Measurements from ENCODE around the gene TNK1. TPM values are rescaled to one million over a fixed set of nuclear protein-coding genes. Genes with fewer than 3 reads are reported as not detected.

TNK1 gene
- polyA plus RNA-seq, 1 of the 3 experiments (the other 2 are of a cell fraction), result 0.64 TPM

DNA sequence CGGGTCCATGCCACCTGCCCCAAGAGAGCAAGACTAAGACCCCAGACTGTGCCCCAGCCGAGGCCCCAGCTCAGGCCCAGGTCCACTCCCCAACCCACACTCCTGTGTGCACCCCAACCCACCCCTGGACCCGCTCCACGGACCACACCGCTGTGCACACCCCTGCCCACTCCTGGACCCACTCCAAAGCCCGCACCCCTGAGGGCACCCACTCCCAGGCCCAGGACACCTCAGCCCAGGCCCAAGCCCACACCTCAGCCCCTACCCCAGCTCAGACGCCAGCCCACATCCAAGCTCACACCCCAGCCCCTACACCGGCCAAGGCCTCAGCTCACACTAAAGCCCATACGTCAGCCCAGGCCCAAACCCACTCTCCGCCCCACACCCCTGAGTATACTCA is 48.8 kb downstream of the TNK1 start:
- Histone ChIP-seq H3K36me3 (replicated peaks in 1 of 2; ENCODE audit: control insufficient read depth in 1 of 2, insufficient read depth in 2 of 2, low read length in 1 of 2) (no peaks in the 10 kb centered on the region), H3K27ac (ENCODE audit: low read depth in 2 of 2, low read length in 1 of 2) (no peak overlapping the region), H4K20me1 (ENCODE audit: insufficient read depth) (no peaks in the 10 kb centered on the region), H3K4me1 (ENCODE audit: control insufficient read depth in 1 of 2, insufficient read depth in 2 of 2, low read depth in 1 of 2, low read length in 1 of 2) (no peaks in the 10 kb centered on the region), H3K27me3 (ENCODE audit: insufficient read depth) (no peaks in the 10 kb centered on the region), H2AFZ (ENCODE audit: low read depth) (no peak overlapping the region), H3K9me2 (no peaks in the 10 kb centered on the region), H3F3A (replicated peaks; ENCODE audit: insufficient read depth) (peaks cover 6% of the 10 kb centered on the region), H3K4me3 (ENCODE audit: low read depth in 2 of 2, low read length in 1 of 2) (no peak overlapping the region), H3K4me2 (no peak overlapping the region), H3K9me3 (no peaks in the 10 kb centered on the region), H3K79me2 (ENCODE audit: insufficient read depth) (no peaks in the 10 kb centered on the region), H3K9ac (no peak overlapping the region)
- CTCF ChIA-PET, result interaction anchor here (0.6 to 0.8 kb wide), 2 partner anchors 61 to 77 kb away, joined by 3 read pairs; partner anchors contain the start of gene KCTD11
- TF ChIP-seq, protein P1, sequence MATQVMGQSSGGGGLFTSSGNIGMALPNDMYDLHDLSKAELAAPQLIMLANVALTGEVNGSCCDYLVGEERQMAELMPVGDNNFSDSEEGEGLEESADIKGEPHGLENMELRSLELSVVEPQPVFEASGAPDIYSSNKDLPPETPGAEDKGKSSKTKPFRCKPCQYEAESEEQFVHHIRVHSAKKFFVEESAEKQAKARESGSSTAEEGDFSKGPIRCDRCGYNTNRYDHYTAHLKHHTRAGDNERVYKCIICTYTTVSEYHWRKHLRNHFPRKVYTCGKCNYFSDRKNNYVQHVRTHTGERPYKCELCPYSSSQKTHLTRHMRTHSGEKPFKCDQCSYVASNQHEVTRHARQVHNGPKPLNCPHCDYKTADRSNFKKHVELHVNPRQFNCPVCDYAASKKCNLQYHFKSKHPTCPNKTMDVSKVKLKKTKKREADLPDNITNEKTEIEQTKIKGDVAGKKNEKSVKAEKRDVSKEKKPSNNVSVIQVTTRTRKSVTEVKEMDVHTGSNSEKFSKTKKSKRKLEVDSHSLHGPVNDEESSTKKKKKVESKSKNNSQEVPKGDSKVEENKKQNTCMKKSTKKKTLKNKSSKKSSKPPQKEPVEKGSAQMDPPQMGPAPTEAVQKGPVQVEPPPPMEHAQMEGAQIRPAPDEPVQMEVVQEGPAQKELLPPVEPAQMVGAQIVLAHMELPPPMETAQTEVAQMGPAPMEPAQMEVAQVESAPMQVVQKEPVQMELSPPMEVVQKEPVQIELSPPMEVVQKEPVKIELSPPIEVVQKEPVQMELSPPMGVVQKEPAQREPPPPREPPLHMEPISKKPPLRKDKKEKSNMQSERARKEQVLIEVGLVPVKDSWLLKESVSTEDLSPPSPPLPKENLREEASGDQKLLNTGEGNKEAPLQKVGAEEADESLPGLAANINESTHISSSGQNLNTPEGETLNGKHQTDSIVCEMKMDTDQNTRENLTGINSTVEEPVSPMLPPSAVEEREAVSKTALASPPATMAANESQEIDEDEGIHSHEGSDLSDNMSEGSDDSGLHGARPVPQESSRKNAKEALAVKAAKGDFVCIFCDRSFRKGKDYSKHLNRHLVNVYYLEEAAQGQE (IDR thresholded peaks at IDR 0.05; ENCODE audit: low read depth, low read length), result no peak
- TF ChIP-seq TCF12 (IDR thresholded peaks at IDR 0.05) (no peak), FOXM1 (IDR thresholded peaks at IDR 0.05; ENCODE audit: low read depth) (no peak), RXRA (IDR thresholded peaks at IDR 0.05; ENCODE audit: borderline replicate concordance, low read depth) (no peak), ELF1 (IDR thresholded peaks at IDR 0.05) (no peak), FOSL2 (IDR thresholded peaks at IDR 0.05; ENCODE audit: borderline replicate concordance, low read depth) (no peak), RCOR1 (IDR thresholded peaks at IDR 0.05; ENCODE audit: low read length) (no peak), NRF1 (IDR thresholded peaks at IDR 0.05; ENCODE audit: low read depth, low read length) (no peak)
- 78% methylated on average over 9 of the region's 10 CpGs for WGBS (ENCODE audit: low lambda C conversion rate)
- POLR2A ChIA-PET, result no interaction called here
- no peak for DNase-seq

DNA sequence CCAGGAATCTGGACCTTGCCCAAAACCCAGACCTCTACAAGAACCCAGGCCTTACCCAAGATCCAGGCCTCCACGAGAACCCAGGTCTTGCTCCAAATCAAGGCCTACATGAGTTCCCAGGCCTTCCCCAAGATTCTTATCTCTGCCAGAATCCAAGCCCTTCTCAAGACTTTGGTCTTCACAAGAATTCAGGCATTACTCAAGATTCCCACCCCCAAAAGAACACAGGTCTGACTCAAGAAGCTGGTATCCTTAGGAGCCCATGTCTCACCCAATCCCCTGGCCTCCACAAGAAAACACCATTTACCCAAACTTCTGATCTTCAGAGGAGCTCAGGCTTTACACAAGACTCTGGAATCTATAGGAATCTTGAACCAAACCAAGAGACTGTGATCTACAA is 50.3 kb downstream of the TNK1 start:
- no peaks in the 10 kb centered on the region for H3K36me3 ChIP-seq (replicated peaks in 1 of 2; ENCODE audit: control insufficient read depth in 1 of 2, insufficient read depth in 2 of 2, low read length in 1 of 2)
- no peaks in the 10 kb centered on the region for H3K9me2 ChIP-seq
- peaks cover 3% of the 10 kb centered on the region; the same call in 1 of the 2 replicates for H3K79me2 ChIP-seq (ENCODE audit: insufficient read depth)
- no peak for DNase-seq
- no peaks in the 10 kb centered on the region for H3K27me3 ChIP-seq (ENCODE audit: insufficient read depth)
- no peak overlapping the region for H3K27ac ChIP-seq (ENCODE audit: low read depth in 2 of 2, low read length in 1 of 2)
- WGBS (ENCODE audit: low lambda C conversion rate), result 60% methylated on average over 1 of the region's 1 CpG
- H3K4me3 ChIP-seq (ENCODE audit: low read depth in 2 of 2, low read length in 1 of 2), result no peak overlapping the region
- no peak overlapping the region for H3K9ac ChIP-seq
- CTCF ChIA-PET, result interaction anchor here (1.1 kb wide), 1 partner anchor 75 kb away, joined by 3 read pairs; no protein-coding TSS in a partner anchor
- no peaks in the 10 kb centered on the region for H3K9me3 ChIP-seq
- H4K20me1 ChIP-seq (ENCODE audit: insufficient read depth), result no peaks in the 10 kb centered on the region
- H3K4me1 ChIP-seq (ENCODE audit: control insufficient read depth in 1 of 2, insufficient read depth in 2 of 2, low read depth in 1 of 2, low read length in 1 of 2), result peaks cover 0 to 4% of the 10 kb centered on the region in 2 experiments; a peak in 1 of 4 replicates
- POLR2A ChIA-PET, result no interaction called here
- peaks cover 6% of the 10 kb centered on the region for H3F3A ChIP-seq (replicated peaks; ENCODE audit: insufficient read depth)
- H2AFZ ChIP-seq (ENCODE audit: low read depth), result no peak overlapping the region
- no peak overlapping the region for H3K4me2 ChIP-seq
- TF ChIP-seq MEF2A (IDR thresholded peaks at IDR 0.05; ENCODE audit: borderline replicate concordance, low read depth) (no peak), USF2 (IDR thresholded peaks at IDR 0.05; ENCODE audit: borderline replicate concordance, low read depth, low read length) (no peak), ELF1 (IDR thresholded peaks at IDR 0.05) (no peak), PBX3 (IDR thresholded peaks at IDR 0.05) (no peak), YY1 (IDR thresholded peaks at IDR 0.05; ENCODE audit: low read depth) (no peak), SIN3A (IDR thresholded peaks at IDR 0.05; ENCODE audit: borderline replicate concordance, low read depth, low read length) (no peak), RCOR1 (IDR thresholded peaks at IDR 0.05; ENCODE audit: low read length) (no peak), EZH2phosphoT487 (IDR thresholded peaks at IDR 0.05; ENCODE audit: borderline replicate concordance, low read depth) (no peak), RXRA (IDR thresholded peaks at IDR 0.05; ENCODE audit: borderline replicate concordance, low read depth) (no peak), MXI1 (IDR thresholded peaks at IDR 0.05; ENCODE audit: low read depth, low read length) (no peak), SMC3 (IDR thresholded peaks at IDR 0.05; ENCODE audit: low read depth, low read length) (no peak), RFX5 (IDR thresholded peaks at IDR 0.05; ENCODE audit: low read length) (no peak), FOXM1 (IDR thresholded peaks at IDR 0.05; ENCODE audit: low read depth) (no peak), JUND (IDR thresholded peaks at IDR 0.05) (no peak), TAF1 (IDR thresholded peaks at IDR 0.05; ENCODE audit: borderline replicate concordance, low read depth, low read length) (no peak)
- TF ChIP-seq, protein P1 (IDR thresholded peaks at IDR 0.05; ENCODE audit: low read depth, low read length), result no peak
